Measurements from ENCODE around the gene EML3.
"Not testable (repeated sequence)": the region's sequence is repeated elsewhere in the genome, so short reads cannot be mapped to it uniquely, and the experiment has no call there.

EML3 gene

DNA sequence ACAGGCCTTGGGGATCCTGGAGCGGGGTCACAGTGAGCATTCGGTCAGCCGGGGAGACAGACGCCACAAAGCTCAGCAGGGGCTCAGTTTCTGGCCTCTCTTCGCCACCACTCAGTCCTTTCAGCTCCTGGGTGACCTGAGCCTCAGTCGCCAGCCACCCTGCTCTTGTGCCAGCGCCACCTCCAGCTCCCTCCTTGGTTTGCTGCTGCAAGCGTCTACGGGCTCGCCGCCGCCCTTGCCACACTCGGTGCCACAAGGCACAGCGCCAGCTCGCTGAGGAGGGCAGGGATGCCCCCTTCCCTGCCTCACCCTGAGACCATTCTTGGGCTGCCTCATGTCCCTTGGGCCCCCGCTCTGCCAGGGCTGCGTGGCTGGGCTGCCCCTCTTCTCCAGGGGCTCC, 37.4 kb downstream of the EML3 start:
- Mint-ChIP-seq H3K27ac (peak overlapping the region; percentile 98), H3K4me3 (peak overlapping the region; percentile 99), H3K9me3 (no peaks in the 10 kb centered on the region), H3K27me3 (no peaks in the 10 kb centered on the region), H3K4me1 (peaks cover 47% of the 10 kb centered on the region), H3K36me3 (ENCODE audit: low read depth) (peaks cover 52% of the 10 kb centered on the region)
- ATAC-seq (no peak), DNase-seq (no peak)

DNA sequence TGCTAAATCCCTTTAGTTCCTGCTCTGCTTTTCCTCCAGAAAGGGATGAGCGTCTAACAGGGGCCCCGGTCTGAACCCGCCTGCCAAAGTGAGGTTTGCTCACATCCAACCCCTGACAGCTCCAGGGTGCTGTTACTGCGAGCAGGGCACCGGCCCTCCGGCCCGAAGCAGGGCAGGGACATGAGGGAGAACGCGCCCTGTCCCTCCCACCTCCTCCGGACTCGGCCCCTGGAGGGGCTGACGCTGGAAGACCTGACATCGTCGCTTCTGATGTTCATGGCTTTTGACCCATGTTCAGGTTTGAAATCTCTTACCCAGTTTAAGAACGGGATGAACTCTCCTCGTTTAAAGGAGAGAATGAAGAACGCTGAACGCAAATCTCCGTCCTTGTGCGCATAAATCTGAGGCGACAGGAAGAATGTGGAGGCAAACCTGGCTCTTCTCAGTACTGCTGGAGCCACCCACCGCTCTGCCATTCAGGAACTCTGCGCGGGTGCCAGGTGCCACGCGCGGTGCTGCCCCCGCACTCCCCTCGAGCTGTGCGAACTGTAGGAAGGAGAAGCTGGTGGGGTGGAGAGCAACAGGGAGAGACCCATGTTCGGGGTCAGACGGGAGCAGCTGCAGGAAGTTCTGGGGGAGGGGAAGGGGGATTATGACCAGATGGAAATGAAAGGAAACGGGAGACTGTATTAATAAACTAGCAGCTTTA, 38.1 kb downstream of the EML3 start:
- DNase-seq (peak; percentile 21), ATAC-seq (peak; percentile 9)
- H3K36me3 Mint-ChIP-seq (ENCODE audit: low read depth): peaks cover 59% of the 10 kb centered on the region
- H3K9me3 Mint-ChIP-seq: no peaks in the 10 kb centered on the region
- peak overlapping the region; percentile 99 for H3K4me3 Mint-ChIP-seq
- H3K27me3 Mint-ChIP-seq: no peaks in the 10 kb centered on the region
- H3K4me1 Mint-ChIP-seq: peaks cover 54% of the 10 kb centered on the region
- peak overlapping the region; percentile 98 for H3K27ac Mint-ChIP-seq

DNA sequence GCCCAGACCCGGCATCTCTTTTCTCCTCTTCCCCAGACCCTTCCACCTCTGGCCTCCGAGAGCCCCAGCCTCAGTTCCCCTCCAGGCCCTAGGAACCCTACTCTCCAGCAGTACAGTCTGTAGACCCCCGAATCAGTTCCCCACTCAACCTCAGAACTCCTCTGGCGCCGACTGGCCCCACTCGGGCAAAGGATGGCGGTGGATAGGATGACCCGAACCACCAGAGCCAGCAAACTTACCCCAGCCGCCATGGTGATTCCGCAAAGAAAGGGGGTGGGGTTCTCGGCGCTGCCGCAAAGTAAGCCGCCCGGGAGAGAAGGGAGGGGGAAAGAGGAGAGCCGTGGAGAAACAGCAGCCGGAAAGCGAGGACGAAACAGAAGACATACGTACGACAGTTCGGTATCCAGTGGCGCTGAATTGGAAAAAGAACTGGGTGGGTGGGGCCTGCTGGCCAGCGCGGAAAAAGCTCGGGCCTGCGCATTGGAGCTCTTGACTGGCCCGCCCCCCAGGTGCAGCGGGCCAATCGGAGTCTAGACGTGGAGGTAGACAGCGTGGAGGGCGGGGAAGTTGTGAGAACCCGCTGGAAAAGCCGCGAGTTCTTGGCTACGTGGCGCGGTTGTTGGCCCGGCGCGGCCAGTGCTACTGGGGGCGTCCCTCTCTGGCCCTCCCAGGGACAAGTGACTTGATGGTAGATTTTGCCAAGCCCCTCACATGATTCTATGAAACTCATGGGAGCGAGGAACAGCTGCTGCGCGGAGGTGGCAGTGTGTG, 38.8 kb downstream of the EML3 start, which contains the start of gene EEF1G:
TSS of gene EEF1G (minus strand) at position 300 of the 771 bp plus-strand sequence. CDS start at position 251, 49 bp downstream.
- H3K4me1 Mint-ChIP-seq: peaks cover 56% of the 10 kb centered on the region
- peak within 1 kb of the TSS; percentile 99 for H3K4me3 Mint-ChIP-seq
- peak within 1 kb of the TSS; percentile 98 for H3K27ac Mint-ChIP-seq
- no peaks in the 10 kb centered on the region for H3K9me3 Mint-ChIP-seq
- peaks cover 64% of the 10 kb centered on the region for H3K36me3 Mint-ChIP-seq (ENCODE audit: low read depth)
- peak; percentile 92 for ATAC-seq
- H3K27me3 Mint-ChIP-seq: no peaks in the 10 kb centered on the region
- DNase-seq: peak; percentile 97

DNA sequence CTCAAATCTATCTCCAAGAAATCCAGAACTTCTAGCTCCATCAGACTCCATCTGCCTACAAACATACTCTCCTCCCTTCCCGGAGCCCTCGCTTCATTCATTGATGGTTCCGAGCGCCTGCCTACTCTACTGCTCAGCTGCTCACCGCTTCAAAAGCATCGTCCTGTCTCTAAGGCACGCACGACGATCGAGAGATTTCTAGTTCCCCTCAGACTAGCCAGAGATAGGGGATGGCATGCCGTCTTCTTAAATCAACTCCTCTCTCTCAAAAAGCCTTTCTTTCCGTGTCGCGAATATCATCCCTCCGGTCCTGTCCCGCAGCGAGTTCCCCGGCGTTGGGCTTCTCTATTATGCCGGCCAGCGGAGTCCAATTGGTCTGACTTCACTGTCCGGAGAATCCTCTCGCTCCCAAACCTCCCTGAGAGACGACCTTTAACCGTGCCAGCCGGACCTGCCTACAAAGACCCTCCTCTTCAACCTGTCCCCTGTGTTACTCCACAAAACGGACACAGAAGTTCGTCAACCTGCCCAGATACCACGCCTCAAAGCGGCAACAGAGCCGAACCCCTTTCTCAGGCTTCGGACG, 39.5 kb downstream of the EML3 start:
- H3K27me3 Mint-ChIP-seq: no peaks in the 10 kb centered on the region
- H3K4me1 Mint-ChIP-seq: peaks cover 60% of the 10 kb centered on the region
- ATAC-seq (no peak), DNase-seq (no peak)
- H3K9me3 Mint-ChIP-seq: no peaks in the 10 kb centered on the region
- peak overlapping the region; percentile 98 for H3K27ac Mint-ChIP-seq
- H3K4me3 Mint-ChIP-seq: peak overlapping the region; percentile 99
- peaks cover 66% of the 10 kb centered on the region for H3K36me3 Mint-ChIP-seq (ENCODE audit: low read depth)

GRCh38 chr11:62572431-62572830, 40.1 kb downstream of the EML3 start:
- H3K27ac Mint-ChIP-seq: peak overlapping the region; percentile 98
- H3K9me3 Mint-ChIP-seq: no peaks in the 10 kb centered on the region
- peak overlapping the region; percentile 99 for H3K4me3 Mint-ChIP-seq
- peaks cover 62% of the 10 kb centered on the region for H3K4me1 Mint-ChIP-seq
- H3K27me3 Mint-ChIP-seq: no peaks in the 10 kb centered on the region
- DNase-seq (no peak), ATAC-seq (no peak)
- peaks cover 68% of the 10 kb centered on the region for H3K36me3 Mint-ChIP-seq (ENCODE audit: low read depth)

GRCh38 chr11:62571493-62571892, 41.1 kb downstream of the EML3 start:
- not testable (repeated sequence) for H3K9me3 Mint-ChIP-seq, ATAC-seq, H3K27me3 Mint-ChIP-seq, DNase-seq
- Mint-ChIP-seq H3K27ac (peak overlapping the region; percentile 98), H3K36me3 (ENCODE audit: low read depth) (peaks cover 76% of the 10 kb centered on the region), H3K4me3 (peak overlapping the region; percentile 99), H3K4me1 (peaks cover 72% of the 10 kb centered on the region)

DNA sequence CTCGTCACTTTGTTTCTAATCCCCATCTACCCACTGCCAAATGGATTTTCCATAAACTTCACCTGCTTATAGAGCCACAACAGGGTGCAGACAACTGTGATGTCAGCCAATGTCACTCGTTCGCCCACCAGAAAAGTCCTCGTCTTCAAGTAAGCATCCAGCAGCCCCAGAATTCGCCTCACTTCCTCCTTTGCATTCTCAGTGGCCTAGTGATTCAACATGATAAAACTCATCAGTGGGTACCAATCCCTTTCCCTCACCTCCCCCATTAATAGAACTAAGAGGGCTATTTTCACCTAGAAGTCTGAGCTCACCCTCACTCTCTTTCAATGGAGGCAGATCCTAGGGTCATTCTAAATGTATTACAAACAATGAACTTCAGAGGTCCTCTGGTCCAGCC, 41.7 kb downstream of the EML3 start:
- Mint-ChIP-seq H3K4me3 (peak overlapping the region; percentile 99), H3K27ac (peak overlapping the region; percentile 98), H3K4me1 (peaks cover 77% of the 10 kb centered on the region), H3K36me3 (ENCODE audit: low read depth) (peaks cover 80% of the 10 kb centered on the region)
- DNase-seq, H3K9me3 Mint-ChIP-seq, ATAC-seq, H3K27me3 Mint-ChIP-seq: not testable (repeated sequence)

GRCh38 chr11:62569611-62570010, 43.0 kb downstream of the EML3 start:
- peak overlapping the region; percentile 98 for H3K27ac Mint-ChIP-seq
- no peaks in the 10 kb centered on the region for H3K9me3 Mint-ChIP-seq
- ATAC-seq (no peak), DNase-seq (no peak)
- H3K4me1 Mint-ChIP-seq: peaks cover 78% of the 10 kb centered on the region
- H3K36me3 Mint-ChIP-seq (ENCODE audit: low read depth): peaks cover 87% of the 10 kb centered on the region
- peak overlapping the region; percentile 99 for H3K4me3 Mint-ChIP-seq
- H3K27me3 Mint-ChIP-seq: no peaks in the 10 kb centered on the region

- Mint-ChIP-seq H3K36me3 (ENCODE audit: low read depth) (peaks cover 80% of the 10 kb centered on the region), H3K4me3 (peak overlapping the region; percentile 41), H3K4me1 (peaks cover 71% of the 10 kb centered on the region), H3K27ac (peak overlapping the region; percentile 66), H3K27me3 (no peaks in the 10 kb centered on the region), H3K9me3 (no peaks in the 10 kb centered on the region)
- ATAC-seq (no peak), DNase-seq (no peak)
Measured at GRCh38 chr11:62567018-62567633, 45.4 kb downstream of the EML3 start.

- peak overlapping the region; percentile 33 for H3K27ac Mint-ChIP-seq
- peaks cover 77% of the 10 kb centered on the region for H3K36me3 Mint-ChIP-seq (ENCODE audit: low read depth)
- H3K4me3 Mint-ChIP-seq: no peak overlapping the region
- H3K9me3 Mint-ChIP-seq: no peaks in the 10 kb centered on the region
- DNase-seq (no peak), ATAC-seq (no peak)
- peaks cover 69% of the 10 kb centered on the region for H3K4me1 Mint-ChIP-seq
- H3K27me3 Mint-ChIP-seq: no peaks in the 10 kb centered on the region
Measured at GRCh38 chr11:62566247-62566646, 46.3 kb downstream of the EML3 start.

GRCh38 chr11:62565100-62565802, 47.3 kb downstream of the EML3 start:
- peaks cover 77% of the 10 kb centered on the region for H3K36me3 Mint-ChIP-seq (ENCODE audit: low read depth)
- DNase-seq: no peak
- peaks cover 69% of the 10 kb centered on the region for H3K4me1 Mint-ChIP-seq
- H3K27me3 Mint-ChIP-seq: no peaks in the 10 kb centered on the region
- H3K4me3 Mint-ChIP-seq: no peak overlapping the region
- no peak for ATAC-seq
- H3K9me3 Mint-ChIP-seq: no peaks in the 10 kb centered on the region
- peak overlapping the region; percentile 23 for H3K27ac Mint-ChIP-seq

DNA sequence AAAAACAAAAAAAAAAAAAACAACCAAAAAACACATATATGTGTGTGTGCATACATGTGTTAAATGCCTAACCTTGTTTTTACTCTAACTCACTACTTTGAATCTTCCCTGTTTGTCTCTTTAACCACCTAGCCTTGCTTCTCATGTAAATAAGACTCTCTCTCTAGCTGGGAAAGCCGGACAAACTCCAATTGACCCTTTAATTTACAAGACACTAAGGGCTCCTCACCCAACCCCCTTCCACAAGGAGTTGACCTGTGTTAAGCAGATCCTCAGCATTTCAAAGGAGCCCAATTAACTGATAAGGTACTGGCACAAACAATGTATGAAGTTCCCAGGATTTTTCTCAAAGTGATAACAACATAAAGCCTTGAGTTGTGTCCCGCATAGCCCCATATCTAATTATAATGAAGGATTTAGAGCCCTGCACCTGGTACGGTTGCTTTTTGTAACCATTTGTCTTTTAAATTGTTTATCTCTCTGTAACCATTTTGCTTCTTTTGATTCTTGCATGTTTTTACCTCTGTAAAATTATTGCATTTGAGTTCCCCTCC, 50.8 kb downstream of the EML3 start:
- ATAC-seq, H3K4me3 Mint-ChIP-seq, H3K27me3 Mint-ChIP-seq, DNase-seq, H3K9me3 Mint-ChIP-seq: not testable (repeated sequence)
- Mint-ChIP-seq H3K27ac (peak overlapping the region; percentile 71), H3K4me1 (peaks cover 82% of the 10 kb centered on the region), H3K36me3 (ENCODE audit: low read depth) (peaks cover 79% of the 10 kb centered on the region)

- peak; percentile 42 for ATAC-seq
- Mint-ChIP-seq H3K27ac (peak overlapping the region; percentile 26), H3K4me3 (no peak overlapping the region), H3K36me3 (ENCODE audit: low read depth) (peaks cover 74% of the 10 kb centered on the region), H3K4me1 (peaks cover 82% of the 10 kb centered on the region), H3K27me3 (no peaks in the 10 kb centered on the region), H3K9me3 (no peaks in the 10 kb centered on the region)
- DNase-seq: peak; percentile 79
Measured at GRCh38 chr11:62560566-62561103, 51.9 kb downstream of the EML3 start.
